CD8-positive, alpha-beta memory T cell (primary cell): ENCODE results near the gene CD40. TPM values are rescaled to one million over a fixed set of nuclear protein-coding genes. Genes with fewer than 3 reads are reported as not detected.
A peak's percentile ranks its signal among the peaks of the same experiment; 100 is the strongest.
"Not testable (repeated sequence)": the region's sequence is repeated elsewhere in the genome, so short reads cannot be mapped to it uniquely, and the experiment has no call there.

Experiments used
- CTCF ChIA-PET: fragments of 350-600 bp; sonication (Branson Sonifier 250); formaldehyde crosslinking; loops from one replicate; lab custom pipeline; 2021; ENCODE audit warnings: antibody characterized with exemption; lab: Charles Lee
- POLR2A ChIA-PET: fragments of 350-600 bp; sonication (Branson Sonifier 250); formaldehyde crosslinking; loops from one replicate; lab custom pipeline; 2021; ENCODE audit warnings: antibody characterized with exemption; lab: Charles Lee
- DNase-seq, 5 donors: peaks; one replicate each; pipeline versions ENCODE4 v3.0.0 to v3.0.0-alpha.2; 2020 to 2022; ENCODE audit warnings: mixed read lengths in 1 of 5
- H3K27ac ChIP-seq: one replicate; pipeline ENCODE4 v1.7.0; 2013; ENCODE audit warnings: low read depth, mild to moderate bottlenecking, low read length, moderate library complexity
- H3K27me3 ChIP-seq: 2 replicates; pipeline ENCODE4 v1.7.0; 2013; ENCODE audit warnings: low read length, mild to moderate bottlenecking; ENCODE audit not compliant: insufficient read depth, poor library complexity, severe bottlenecking
- H3K36me3 ChIP-seq: 2 replicates; pipeline ENCODE4 v1.7.0; 2013; ENCODE audit warnings: mild to moderate bottlenecking, low read length, moderate library complexity; ENCODE audit not compliant: insufficient read depth
- H3K4me1 ChIP-seq: 2 replicates; pipeline ENCODE4 v1.7.0; 2013; ENCODE audit warnings: mild to moderate bottlenecking, low read length, moderate library complexity; ENCODE audit not compliant: insufficient read depth
- H3K4me3 ChIP-seq: 2 replicates; pipeline ENCODE4 v1.7.0; 2013; ENCODE audit warnings: mild to moderate bottlenecking, low read length
- H3K9me3 ChIP-seq: 2 replicates; pipeline ENCODE4 v1.7.0; 2013; ENCODE audit warnings: mild to moderate bottlenecking, low read length
- H3K27ac Mint-ChIP-seq, 8 donors: one replicate each; pipeline ENCODE4 v1.8.0; 2020 to 2021; ENCODE audit warnings: mixed read lengths in 8 of 8, mild to moderate bottlenecking in 6 of 8, inconsistent platforms in 3 of 8, moderate library complexity in 3 of 8
- H3K27me3 Mint-ChIP-seq, 2 donors: one replicate each; pipeline ENCODE4 v1.8.0; 2020 to 2021; ENCODE audit warnings: mixed read lengths in 2 of 2, mild to moderate bottlenecking in 1 of 2, moderate library complexity in 1 of 2
- H3K36me3 Mint-ChIP-seq, 3 donors: one replicate each; pipeline ENCODE4 v1.8.0; 2020 to 2021; ENCODE audit warnings: mixed read lengths in 3 of 3, inconsistent platforms in 1 of 3, mild to moderate bottlenecking in 1 of 3
- H3K4me1 Mint-ChIP-seq, 3 donors: one replicate each; pipeline ENCODE4 v1.8.0; 2020 to 2021; ENCODE audit warnings: mixed read lengths in 3 of 3, inconsistent platforms in 1 of 3, mild to moderate bottlenecking in 1 of 3
- H3K4me3 Mint-ChIP-seq, 7 donors: one replicate each; pipeline ENCODE4 v1.8.0; 2020 to 2021; ENCODE audit warnings: mixed read lengths in 7 of 7, mild to moderate bottlenecking in 6 of 7, moderate library complexity in 4 of 7, inconsistent platforms in 2 of 7
- H3K9me3 Mint-ChIP-seq, 5 donors: one replicate each; pipeline ENCODE4 v1.8.0; 2020 to 2022; ENCODE audit warnings: mixed read lengths in 5 of 5, mild to moderate bottlenecking in 3 of 5, moderate library complexity in 2 of 5, inconsistent platforms in 1 of 5
- polyA plus RNA-seq: library from polyadenylated mRNA; unstranded; fragments of 300-500 nt; fragmentation: Illumina TruSeq; gene quantifications from one replicate; pipeline ENCODE4 v1.2.3, GENCODE V29; 2021
- total RNA-seq, 2 experiments: library from RNA; stranded (reverse); gene quantifications; one replicate each; pipeline ENCODE4 v1.2.3, GENCODE V29; 2021

Gene CD40
- total and polyA plus RNA-seq, 3 experiments from 2014 or later, result 2.8 to 4.1 (median 3.5) TPM

DNA sequence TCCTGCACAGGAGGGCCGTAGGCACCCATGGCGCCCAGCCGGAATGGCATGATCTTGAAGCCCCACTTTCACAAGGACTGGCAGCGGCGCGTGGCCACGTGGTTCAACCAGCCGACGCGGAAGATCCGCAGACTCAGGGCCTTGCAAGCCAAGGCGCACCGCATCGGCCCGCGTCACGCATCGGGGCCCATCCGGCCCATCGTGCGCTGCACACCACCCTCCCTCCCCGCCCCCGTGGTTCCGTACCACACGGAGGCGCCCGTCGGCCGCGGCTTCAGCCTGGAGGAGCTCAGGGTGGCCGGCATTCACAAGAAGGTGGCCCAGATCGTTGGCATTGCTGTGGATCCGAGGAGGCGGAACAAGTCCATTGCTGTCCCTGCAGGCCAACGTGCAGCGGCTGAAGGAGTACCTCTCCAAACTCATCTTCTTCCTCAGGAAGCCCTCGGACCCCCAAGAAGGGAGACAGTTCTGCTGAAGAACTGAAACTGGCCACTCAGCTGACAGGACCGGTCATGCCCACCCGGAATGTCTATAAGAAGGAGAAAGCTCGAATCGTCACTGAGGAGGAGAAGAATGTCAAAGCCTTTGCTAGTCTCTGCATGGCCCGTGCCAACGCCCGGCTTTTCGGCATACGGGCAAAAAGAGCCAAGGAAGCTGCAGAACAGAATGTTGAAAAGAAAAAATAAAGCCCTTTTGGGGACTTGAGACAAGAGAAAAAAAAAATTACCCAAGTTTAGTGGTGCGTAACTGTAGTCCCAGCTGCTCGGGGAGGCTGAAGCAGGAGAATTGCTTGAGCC lies 18.4 kb upstream of the CD40 start:
- Mint-ChIP-seq H3K27ac (no peak overlapping the region), H3K4me1 (no peaks in the 10 kb centered on the region), H3K36me3 (peaks cover 0 to 15% (median 0%) of the 10 kb centered on the region in 3 donors), H3K4me3 (no peak overlapping the region), H3K27me3 (peaks cover 38 to 62% of the 10 kb centered on the region in 2 donors), H3K9me3 (peaks cover 0 to 6% (median 2%) of the 10 kb centered on the region in 5 donors)
- Histone ChIP-seq H3K4me1 (no peaks in the 10 kb centered on the region), H3K27ac (no peak overlapping the region), H3K9me3 (no peaks in the 10 kb centered on the region), H3K36me3 (no peaks in the 10 kb centered on the region), H3K27me3 (peaks cover 13% of the 10 kb centered on the region), H3K4me3 (no peak overlapping the region)
- ChIA-PET CTCF (no interaction called here), POLR2A (no interaction called here)
- no peak for DNase-seq

GRCh38 chr20:46100444-46100843 lies 17.7 kb upstream of the CD40 start:
- H3K4me1 Mint-ChIP-seq, H3K27ac ChIP-seq, H3K27ac Mint-ChIP-seq, H3K36me3 ChIP-seq, CTCF ChIA-PET, H3K4me1 ChIP-seq, H3K4me3 ChIP-seq, H3K9me3 ChIP-seq, POLR2A ChIA-PET, H3K9me3 Mint-ChIP-seq, DNase-seq, H3K4me3 Mint-ChIP-seq: not testable (repeated sequence)
- peaks cover 0 to 21% (median 0%) of the 10 kb centered on the region in 3 donors for H3K36me3 Mint-ChIP-seq
- peaks cover 42 to 69% of the 10 kb centered on the region in 2 donors for H3K27me3 Mint-ChIP-seq
- peaks cover 13% of the 10 kb centered on the region for H3K27me3 ChIP-seq

GRCh38 chr20:46100988-46101387 lies 17.1 kb upstream of the CD40 start:
- POLR2A ChIA-PET, result no interaction called here
- Histone ChIP-seq H3K27me3 (peaks cover 13% of the 10 kb centered on the region), H3K4me3 (no peak overlapping the region), H3K27ac (no peak overlapping the region), H3K4me1 (no peaks in the 10 kb centered on the region), H3K9me3 (no peaks in the 10 kb centered on the region), H3K36me3 (no peaks in the 10 kb centered on the region)
- no peak for DNase-seq
- Mint-ChIP-seq H3K27me3 (peaks cover 43 to 73% of the 10 kb centered on the region in 2 donors), H3K9me3 (peaks cover 0 to 6% (median 2%) of the 10 kb centered on the region in 5 donors), H3K4me1 (no peaks in the 10 kb centered on the region), H3K4me3 (no peak overlapping the region), H3K36me3 (peaks cover 0 to 21% (median 0%) of the 10 kb centered on the region in 3 donors), H3K27ac (no peak overlapping the region)
- CTCF ChIA-PET, result no interaction called here

DNA sequence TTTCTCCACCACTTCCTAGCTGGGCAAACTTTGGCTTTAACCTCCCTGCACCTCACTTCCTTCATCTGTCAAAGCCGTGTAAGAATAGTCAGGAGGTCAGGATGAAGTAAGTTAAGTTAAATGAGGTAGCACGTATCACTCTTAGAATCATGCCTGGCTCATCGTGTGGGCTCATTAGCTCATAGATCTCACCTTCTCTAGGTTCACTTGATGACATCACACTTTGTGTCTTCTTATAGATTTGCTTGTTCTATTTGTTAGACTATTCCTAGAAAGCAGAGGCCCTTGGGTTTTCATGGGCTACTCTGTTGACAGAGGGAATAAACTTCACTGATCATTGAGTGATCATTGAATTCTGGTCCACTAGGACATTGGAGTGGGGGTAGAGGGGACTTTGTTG lies 16.2 kb upstream of the CD40 start:
- no peaks in the 10 kb centered on the region for H3K36me3 ChIP-seq
- peaks cover 0 to 21% (median 0%) of the 10 kb centered on the region in 3 donors for H3K36me3 Mint-ChIP-seq
- H3K27me3 Mint-ChIP-seq, result peaks cover 47 to 75% of the 10 kb centered on the region in 2 donors
- H3K4me1 ChIP-seq, result no peaks in the 10 kb centered on the region
- CTCF ChIA-PET, result no interaction called here
- no peak for DNase-seq
- peaks cover 0 to 6% (median 2%) of the 10 kb centered on the region in 5 donors for H3K9me3 Mint-ChIP-seq
- H3K27ac ChIP-seq, result no peak overlapping the region
- no peak overlapping the region for H3K27ac Mint-ChIP-seq
- no peak overlapping the region for H3K4me3 Mint-ChIP-seq
- H3K27me3 ChIP-seq, result peaks cover 13% of the 10 kb centered on the region
- H3K4me3 ChIP-seq, result no peak overlapping the region
- H3K9me3 ChIP-seq, result no peaks in the 10 kb centered on the region
- H3K4me1 Mint-ChIP-seq, result no peaks in the 10 kb centered on the region
- POLR2A ChIA-PET, result no interaction called here

- POLR2A ChIA-PET, result no interaction called here
Observed at GRCh38 chr20:46102940-46103339, 15.2 kb upstream of the CD40 start.

GRCh38 chr20:46104262-46104661 lies 13.9 kb upstream of the CD40 start:
- Histone ChIP-seq H3K27me3 (peaks cover 8% of the 10 kb centered on the region), H3K27ac (no peak overlapping the region), H3K36me3 (no peaks in the 10 kb centered on the region), H3K4me3 (no peak overlapping the region), H3K9me3 (no peaks in the 10 kb centered on the region), H3K4me1 (no peaks in the 10 kb centered on the region)
- Mint-ChIP-seq H3K36me3 (peaks cover 0 to 18% (median 0%) of the 10 kb centered on the region in 3 donors), H3K9me3 (peaks cover 0 to 6% (median 2%) of the 10 kb centered on the region in 5 donors), H3K4me1 (no peaks in the 10 kb centered on the region), H3K27me3 (peaks cover 46 to 80% of the 10 kb centered on the region in 2 donors), H3K27ac (no peak overlapping the region), H3K4me3 (no peak overlapping the region)
- ChIA-PET POLR2A (no interaction called here), CTCF (no interaction called here)
- no peak for DNase-seq

More at GRCh38 chr20:46102940-46103339, 15.2 kb upstream of the CD40 start:
- Mint-ChIP-seq H3K4me3 (no peak overlapping the region), H3K9me3 (peaks cover 0 to 6% (median 2%) of the 10 kb centered on the region in 5 donors), H3K36me3 (peaks cover 0 to 21% (median 0%) of the 10 kb centered on the region in 3 donors), H3K27ac (peak overlapping the region in 1 of 8 donors; percentile 6), H3K27me3 (peaks cover 49 to 79% of the 10 kb centered on the region in 2 donors), H3K4me1 (no peaks in the 10 kb centered on the region)
- H3K36me3 ChIP-seq, result no peaks in the 10 kb centered on the region
- no peaks in the 10 kb centered on the region for H3K4me1 ChIP-seq
- H3K9me3 ChIP-seq, result no peaks in the 10 kb centered on the region
- no peak overlapping the region for H3K27ac ChIP-seq
- no peak overlapping the region for H3K4me3 ChIP-seq
- H3K27me3 ChIP-seq, result peaks cover 12% of the 10 kb centered on the region
- DNase-seq, result no peak
- CTCF ChIA-PET, result no interaction called here

- ChIA-PET POLR2A (no interaction called here), CTCF (no interaction called here)
- Mint-ChIP-seq H3K9me3 (peaks cover 0 to 6% (median 2%) of the 10 kb centered on the region in 5 donors), H3K27ac (no peak overlapping the region), H3K4me3 (no peak overlapping the region), H3K27me3 (peaks cover 43 to 75% of the 10 kb centered on the region in 2 donors), H3K4me1 (no peaks in the 10 kb centered on the region), H3K36me3 (peaks cover 0 to 15% (median 0%) of the 10 kb centered on the region in 3 donors)
- Histone ChIP-seq H3K27ac (no peak overlapping the region), H3K27me3 (no peaks in the 10 kb centered on the region), H3K9me3 (no peaks in the 10 kb centered on the region), H3K36me3 (no peaks in the 10 kb centered on the region), H3K4me3 (no peak overlapping the region), H3K4me1 (no peaks in the 10 kb centered on the region)
- no peak for DNase-seq
Observed at GRCh38 chr20:46107061-46107460, 11.1 kb upstream of the CD40 start.

GRCh38 chr20:46108435-46108841 lies 9.7 kb upstream of the CD40 start:
- Histone ChIP-seq H3K9me3 (no peaks in the 10 kb centered on the region), H3K27ac (no peak overlapping the region), H3K4me1 (no peaks in the 10 kb centered on the region), H3K4me3 (no peak overlapping the region), H3K27me3 (no peaks in the 10 kb centered on the region), H3K36me3 (no peaks in the 10 kb centered on the region)
- CTCF ChIA-PET, result no interaction called here
- DNase-seq, result no peak
- POLR2A ChIA-PET, result no interaction called here
- H3K36me3 Mint-ChIP-seq, result peaks cover 0 to 11% (median 0%) of the 10 kb centered on the region in 3 donors
- no peak overlapping the region for H3K27ac Mint-ChIP-seq
- H3K4me1 Mint-ChIP-seq, result no peaks in the 10 kb centered on the region
- no peak overlapping the region for H3K4me3 Mint-ChIP-seq
- H3K27me3 Mint-ChIP-seq, result peaks cover 38 to 66% of the 10 kb centered on the region in 2 donors
- peaks cover 0 to 3% (median 0%) of the 10 kb centered on the region in 5 donors for H3K9me3 Mint-ChIP-seq
